Omental fat pad (tissue), 4 donors: ENCODE measurements around the gene ZFYVE28. TPM values are rescaled to one million over a fixed set of nuclear protein-coding genes. Genes with fewer than 3 reads are reported as not detected.

ENCODE experiments used
- ATAC-seq: fragments of 150-250 bp; one replicate; pipeline ENCODE4 v1.9.1; 2016; ENCODE audit warnings: mild to moderate bottlenecking, moderate library complexity; ENCODE audit not compliant: low FRiP score
- DNase-seq: peaks from one replicate; pipeline ENCODE4 v3.0.0-alpha.2; 2019; ENCODE audit warnings: low spot score
- total RNA-seq, 4 donors: library from RNA; depleted of rRNA; stranded (reverse); fragments of >200 nt; gene quantifications; one replicate each; pipeline ENCODE4 v1.1.0, GENCODE V29; 2016
- TF ChIP-seq, protein P1 (sequence below), 3 donors: fragments of 450-650 bp; IDR thresholded peaks; one replicate each; pipeline ENCODE4 v1.5.1; 2016 to 2017; ENCODE audit warnings: antibody characterized with exemption in 3 of 3, mild to moderate bottlenecking in 3 of 3, moderate library complexity in 2 of 3

ZFYVE28 gene
- total RNA-seq, 4 donors from 2014 or later, result 7.1 to 24.5 (median 16.7) TPM

DNA sequence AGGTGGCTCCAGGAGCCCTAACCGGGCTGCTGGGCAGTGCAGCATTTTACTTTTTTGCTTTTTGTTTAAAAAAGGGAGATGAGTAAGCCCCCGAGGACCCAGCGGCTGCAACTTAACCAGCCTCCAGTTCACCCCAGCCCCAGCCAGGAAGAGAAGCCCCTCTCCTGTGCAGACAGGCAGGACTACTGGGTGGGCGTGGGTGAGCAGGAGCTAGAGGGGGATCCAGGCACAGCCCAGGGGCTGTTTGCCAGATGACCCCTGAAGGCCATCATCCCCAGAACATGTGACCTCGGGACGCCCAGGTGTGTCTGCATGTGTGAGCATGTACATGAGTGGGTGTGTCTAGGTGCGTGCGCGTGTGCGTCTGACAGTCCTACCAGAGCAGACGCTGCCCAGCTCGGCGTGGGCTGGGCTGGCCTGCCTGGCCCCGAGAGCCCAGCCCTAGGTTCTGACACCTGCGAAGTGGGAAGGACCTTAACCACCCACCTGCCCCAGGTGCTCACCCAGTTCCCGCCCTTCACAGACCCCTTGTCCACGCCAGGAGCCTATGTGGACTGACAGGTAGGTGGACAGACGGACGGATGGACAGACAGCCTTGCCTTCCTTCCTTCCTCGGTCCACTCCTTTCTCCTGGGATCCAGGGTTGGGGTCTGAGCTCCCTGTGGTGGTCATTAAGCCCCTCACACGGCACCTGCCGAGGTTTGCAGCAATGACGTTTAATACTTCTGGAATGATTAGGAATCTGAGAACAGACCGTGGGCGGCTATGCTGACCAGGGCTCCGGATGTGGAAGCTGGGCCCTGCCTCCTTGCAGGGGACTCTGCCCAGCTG lies 168.7 kb downstream of the ZFYVE28 start:
- DNase-seq, result peak; percentile 17
- ATAC-seq, result no peak
- TF ChIP-seq, protein P1, sequence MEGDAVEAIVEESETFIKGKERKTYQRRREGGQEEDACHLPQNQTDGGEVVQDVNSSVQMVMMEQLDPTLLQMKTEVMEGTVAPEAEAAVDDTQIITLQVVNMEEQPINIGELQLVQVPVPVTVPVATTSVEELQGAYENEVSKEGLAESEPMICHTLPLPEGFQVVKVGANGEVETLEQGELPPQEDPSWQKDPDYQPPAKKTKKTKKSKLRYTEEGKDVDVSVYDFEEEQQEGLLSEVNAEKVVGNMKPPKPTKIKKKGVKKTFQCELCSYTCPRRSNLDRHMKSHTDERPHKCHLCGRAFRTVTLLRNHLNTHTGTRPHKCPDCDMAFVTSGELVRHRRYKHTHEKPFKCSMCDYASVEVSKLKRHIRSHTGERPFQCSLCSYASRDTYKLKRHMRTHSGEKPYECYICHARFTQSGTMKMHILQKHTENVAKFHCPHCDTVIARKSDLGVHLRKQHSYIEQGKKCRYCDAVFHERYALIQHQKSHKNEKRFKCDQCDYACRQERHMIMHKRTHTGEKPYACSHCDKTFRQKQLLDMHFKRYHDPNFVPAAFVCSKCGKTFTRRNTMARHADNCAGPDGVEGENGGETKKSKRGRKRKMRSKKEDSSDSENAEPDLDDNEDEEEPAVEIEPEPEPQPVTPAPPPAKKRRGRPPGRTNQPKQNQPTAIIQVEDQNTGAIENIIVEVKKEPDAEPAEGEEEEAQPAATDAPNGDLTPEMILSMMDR (IDR thresholded peaks at IDR 0.05), result no peak

DNA sequence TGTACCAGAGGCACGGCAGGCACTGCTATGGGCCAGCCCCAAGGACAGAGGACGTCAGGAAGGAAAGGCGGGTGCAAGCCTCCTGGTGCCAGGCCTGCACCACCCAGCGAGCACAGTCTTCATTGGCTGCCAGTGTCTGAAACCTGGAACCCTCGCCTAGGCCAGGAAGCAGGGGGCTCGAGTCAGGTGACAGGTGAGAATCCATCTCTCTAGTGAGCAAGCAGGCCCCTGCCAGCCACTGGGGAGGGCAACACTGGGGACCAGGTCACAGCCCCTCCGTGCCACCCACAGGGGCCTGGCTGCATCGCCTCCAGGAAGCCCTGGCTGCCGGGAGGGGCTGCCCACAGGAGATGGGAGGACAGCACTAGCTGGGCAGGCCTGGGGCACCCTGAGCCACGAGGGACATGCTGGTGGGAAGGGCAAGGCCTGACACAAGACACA lies 169.6 kb downstream of the ZFYVE28 start:
- ATAC-seq (no peak), DNase-seq (no peak)
- TF ChIP-seq, protein P1 (IDR thresholded peaks at IDR 0.05), result no peak

DNA sequence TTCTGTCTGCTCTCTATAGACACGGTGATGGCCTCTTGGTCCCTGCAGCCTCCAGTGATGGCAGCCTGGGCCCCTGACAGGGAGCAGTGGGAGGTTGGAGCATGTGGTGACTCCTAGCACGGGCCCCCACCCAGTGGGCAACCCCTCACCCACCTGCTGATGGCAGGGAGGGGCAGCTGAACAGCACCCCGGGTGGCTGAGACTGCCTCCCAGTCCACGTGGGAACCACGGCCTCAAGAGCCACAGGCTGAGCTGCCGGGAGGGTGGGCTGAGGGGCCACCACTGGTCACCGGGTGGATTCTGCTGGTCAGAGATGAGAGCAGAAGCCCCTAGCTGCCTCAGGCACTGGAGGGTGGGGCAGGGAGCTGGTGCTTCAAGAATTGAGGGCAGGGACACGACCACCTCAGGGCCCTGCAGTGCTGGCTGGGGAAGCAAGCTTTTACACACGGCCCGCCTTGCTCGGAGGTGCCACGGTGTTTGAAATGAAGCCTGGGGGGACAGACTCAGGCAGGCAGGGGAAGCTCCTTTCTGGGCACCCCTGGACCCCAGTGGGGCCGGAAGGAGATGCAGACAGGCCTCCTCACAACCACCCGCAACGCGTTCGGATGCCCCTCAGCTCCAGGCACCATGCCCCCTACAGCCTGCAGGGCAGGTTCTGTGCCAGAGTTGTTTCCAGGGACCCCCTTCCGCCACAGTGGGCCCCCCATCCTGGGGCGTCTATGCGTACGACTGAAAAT lies 170.2 kb downstream of the ZFYVE28 start:
- ATAC-seq (no peak), DNase-seq (peak; percentile 8)
- TF ChIP-seq, protein P1 (IDR thresholded peaks at IDR 0.05), result no peak

DNA sequence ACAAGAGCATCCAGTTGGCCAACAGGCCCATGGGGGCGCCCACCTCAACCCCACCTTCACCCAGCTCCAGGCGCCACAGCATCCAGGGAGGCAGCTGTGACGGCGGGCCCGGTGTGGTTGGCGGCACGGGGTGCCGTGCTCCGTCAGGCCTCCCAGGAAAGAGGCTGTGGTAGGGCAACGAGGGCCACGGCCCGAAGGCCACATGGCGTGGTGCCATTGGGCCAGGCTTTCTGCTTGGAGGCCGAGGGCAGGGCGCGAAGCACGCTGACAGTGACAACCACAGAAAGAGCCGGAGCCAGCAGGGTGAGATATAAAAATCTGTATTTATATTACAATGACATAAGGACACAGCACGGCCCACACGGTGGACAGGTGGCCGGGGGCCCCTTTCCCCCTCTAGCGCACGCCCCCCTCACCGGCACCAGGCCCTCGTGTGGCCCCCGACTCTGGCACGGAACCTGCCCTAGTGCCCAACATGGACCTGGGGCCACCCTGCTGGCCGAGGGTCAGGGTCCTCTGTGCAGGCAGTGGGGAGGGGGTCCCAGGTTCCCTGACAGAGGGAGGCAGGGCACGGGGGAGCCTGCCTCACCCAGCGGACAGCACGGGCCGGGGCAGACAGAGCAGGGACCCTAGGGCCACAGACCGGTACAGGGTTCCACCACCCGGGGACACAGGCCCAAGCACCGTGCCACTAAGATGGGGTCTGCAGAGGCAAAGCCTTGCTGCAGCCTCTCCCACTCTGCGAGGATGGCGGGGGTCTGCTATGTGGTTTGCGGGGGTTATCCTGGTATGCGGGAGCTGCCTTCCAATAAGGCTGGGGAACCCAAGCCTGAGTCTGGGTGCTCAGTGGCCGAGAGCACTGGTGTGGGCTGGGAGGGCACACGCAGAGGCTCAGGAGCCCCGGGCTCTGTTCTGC lies 171.1 kb downstream of the ZFYVE28 start:
- peak; percentile 20 for DNase-seq

DNA sequence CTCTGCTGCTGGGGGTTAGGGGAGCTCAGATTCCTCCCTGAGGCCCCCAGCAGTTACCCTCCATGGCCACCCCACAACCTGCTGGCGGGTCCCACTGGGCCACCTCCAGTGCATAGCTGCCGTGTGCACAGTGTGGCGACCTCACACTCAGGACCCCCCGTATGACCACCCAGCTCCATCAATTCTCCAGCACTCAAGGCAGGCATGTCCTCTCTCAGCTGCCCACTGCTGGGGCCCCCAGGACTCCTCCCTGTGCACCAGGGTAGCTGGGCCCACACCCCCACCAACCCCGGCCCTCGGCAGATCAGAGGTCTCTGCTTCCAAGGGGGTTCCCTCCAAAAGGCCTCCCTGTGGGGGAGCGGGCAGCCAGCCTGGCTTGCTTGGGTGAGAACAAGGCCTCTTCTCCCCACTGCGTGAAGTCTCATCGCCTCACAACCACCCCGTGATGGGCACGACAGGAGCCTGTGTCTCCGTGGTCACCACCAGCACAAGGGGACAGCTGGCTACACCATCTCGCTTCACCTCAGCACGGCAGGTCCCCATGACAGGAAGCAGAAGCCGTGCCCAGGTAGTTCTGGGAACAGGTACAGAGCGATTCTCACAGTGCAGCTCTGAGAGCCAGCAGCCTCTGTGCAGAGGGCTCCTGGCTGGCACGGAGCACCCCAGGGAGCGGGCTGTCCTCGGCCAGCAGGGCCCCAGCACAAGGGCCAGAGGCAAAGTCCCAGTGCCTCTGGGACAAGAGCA lies 171.9 kb downstream of the ZFYVE28 start:
- no peak for ATAC-seq
- DNase-seq, result peak; percentile 14
- TF ChIP-seq, protein P1 (IDR thresholded peaks at IDR 0.05), result no peak

More for the DNA sequence above, 171.1 kb downstream of the ZFYVE28 start:
- TF ChIP-seq, protein P1 (IDR thresholded peaks at IDR 0.05), result no peak
- ATAC-seq, result no peak

DNA sequence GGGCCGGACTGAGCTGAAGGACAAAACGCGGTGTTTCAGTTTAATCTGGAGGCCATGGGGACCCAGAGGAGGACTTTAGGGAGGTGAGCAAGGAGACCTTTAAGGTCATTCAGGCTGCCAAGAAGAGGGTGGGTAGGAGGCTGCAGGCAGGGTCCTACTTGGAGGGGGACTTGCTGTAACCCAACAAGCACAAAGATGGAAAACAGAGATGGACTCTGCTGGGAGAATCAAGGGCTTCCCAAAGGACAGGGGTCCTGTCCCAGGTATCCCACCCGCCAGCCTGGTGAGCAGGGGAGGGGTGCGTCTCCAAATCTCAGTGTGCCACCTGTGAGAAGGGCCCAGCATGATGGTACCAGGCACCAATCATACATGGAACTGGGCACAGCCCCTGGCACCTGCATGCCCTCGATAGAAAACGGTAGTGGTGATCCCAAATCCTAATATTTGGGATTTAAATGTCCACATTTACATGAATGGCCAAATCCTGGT lies 172.6 kb downstream of the ZFYVE28 start:
- TF ChIP-seq, protein P1 (IDR thresholded peaks at IDR 0.05), result no peak
- DNase-seq, result no peak
- ATAC-seq, result no peak
